Fibroblast of lung (primary cell): ENCODE measurements around the gene ST8SIA4. TPM values are rescaled to one million over a fixed set of nuclear protein-coding genes. Genes with fewer than 3 reads are reported as not detected.

Source experiments
- DNase-seq, 2 donors: peaks; one replicate each; pipeline versions ENCODE4 v3.0.0 to v3.0.0-alpha.2; 2010; ENCODE audit warnings: low read depth in 2 of 2
- H2AFZ ChIP-seq: 2 replicates; pipeline ENCODE4 v1.5.1; 2012; ENCODE audit warnings: low read length, control low read depth, inconsistent platforms
- H3K27ac ChIP-seq: 2 replicates; pipeline ENCODE4 v1.5.1; 2011; ENCODE audit warnings: low read length, control low read depth; ENCODE audit not compliant: insufficient read depth
- H3K27me3 ChIP-seq: 2 replicates; pipeline ENCODE4 v1.5.1; 2011; ENCODE audit warnings: mild to moderate bottlenecking, low read length; ENCODE audit not compliant: control insufficient read depth, insufficient read depth
- H3K36me3 ChIP-seq: 2 replicates; pipeline ENCODE4 v1.5.1; 2011; ENCODE audit warnings: low read length; ENCODE audit not compliant: control insufficient read depth, insufficient read depth
- H3K4me1 ChIP-seq: 2 replicates; pipeline ENCODE4 v1.5.1; 2011; ENCODE audit warnings: low read length; ENCODE audit not compliant: control insufficient read depth, insufficient read depth; ENCODE audit errors: extremely low read depth
- H3K4me2 ChIP-seq: 2 replicates; pipeline ENCODE4 v1.5.1; 2011; ENCODE audit warnings: low read length, control low read depth; ENCODE audit not compliant: insufficient read depth; ENCODE audit errors: extremely low read depth
- H3K4me3 ChIP-seq, 4 experiments: fragments of 200-600 bp in 1 of 4; sonication (generic) in 1 of 4; replicated peaks in 1 of 4; 2 replicates each; pipeline ENCODE4 v1.5.1; 2011 to 2016; ENCODE audit warnings: low read length in 4 of 4, low read depth in 3 of 4, mild to moderate bottlenecking in 3 of 4, control low read depth in 2 of 4, inconsistent platforms in 1 of 4, mixed read lengths in 1 of 4; ENCODE audit not compliant: insufficient read depth in 1 of 4; ENCODE audit errors: control extremely low read depth in 1 of 4
- H3K79me2 ChIP-seq: 2 replicates; pipeline ENCODE4 v1.5.1; 2012; ENCODE audit warnings: mild to moderate bottlenecking, low read length, inconsistent platforms; ENCODE audit not compliant: control insufficient read depth, insufficient read depth
- H3K9ac ChIP-seq: 2 replicates; pipeline ENCODE4 v1.5.1; 2011; ENCODE audit warnings: mild to moderate bottlenecking, low read length, control low read depth; ENCODE audit not compliant: insufficient read depth
- H3K9me3 ChIP-seq: 2 replicates; pipeline ENCODE4 v1.5.1; 2012; ENCODE audit warnings: low read depth, low read length; ENCODE audit not compliant: control insufficient read depth, insufficient read depth
- H4K20me1 ChIP-seq: 2 replicates; pipeline ENCODE4 v1.5.1; 2011; ENCODE audit warnings: low read length; ENCODE audit not compliant: control insufficient read depth, insufficient read depth; ENCODE audit errors: extremely low read depth
- EZH2 ChIP-seq: IDR thresholded peaks from 2 replicates; pipeline ENCODE4 v1.5.1; 2012; ENCODE audit warnings: low read length, control low read depth, mild to moderate bottlenecking; ENCODE audit errors: missing control alignments
- polyA plus RNA-seq, 2 donors: library from polyadenylated mRNA; depleted of rRNA in 1 of 2; stranded (reverse) in 1 of 2; unstranded in 1 of 2; fragments of >200 nt; gene quantifications; 2 replicates each; pipeline ENCODE4 v1.2.1, GENCODE V29; 2011 to 2012; ENCODE audit warnings: missing spikeins in 1 of 2
- total RNA-seq: library from RNA; depleted of rRNA; stranded (reverse); fragments of >200 nt; gene quantifications from 2 replicates; pipeline ENCODE4 v1.2.1, GENCODE V29; 2014
- TF ChIP-seq, protein P1 (sequence below), 2 donors: IDR thresholded peaks in 1 of 2; conservative IDR thresholded peaks in 1 of 2; 1 replicate in 1 of 2; 2 replicates in 1 of 2; pipeline ENCODE4 v1.5.1; 2011 to 2012; ENCODE audit warnings: low read length in 2 of 2, control low read depth in 1 of 2, inconsistent platforms in 1 of 2, low read depth in 1 of 2, mild to moderate bottlenecking in 1 of 2

Gene ST8SIA4
- total and polyA plus RNA-seq, 2 donors (not counting 1 experiment from before 2014, with no cell fraction given): 0.02 to 0.33 TPM

DNA sequence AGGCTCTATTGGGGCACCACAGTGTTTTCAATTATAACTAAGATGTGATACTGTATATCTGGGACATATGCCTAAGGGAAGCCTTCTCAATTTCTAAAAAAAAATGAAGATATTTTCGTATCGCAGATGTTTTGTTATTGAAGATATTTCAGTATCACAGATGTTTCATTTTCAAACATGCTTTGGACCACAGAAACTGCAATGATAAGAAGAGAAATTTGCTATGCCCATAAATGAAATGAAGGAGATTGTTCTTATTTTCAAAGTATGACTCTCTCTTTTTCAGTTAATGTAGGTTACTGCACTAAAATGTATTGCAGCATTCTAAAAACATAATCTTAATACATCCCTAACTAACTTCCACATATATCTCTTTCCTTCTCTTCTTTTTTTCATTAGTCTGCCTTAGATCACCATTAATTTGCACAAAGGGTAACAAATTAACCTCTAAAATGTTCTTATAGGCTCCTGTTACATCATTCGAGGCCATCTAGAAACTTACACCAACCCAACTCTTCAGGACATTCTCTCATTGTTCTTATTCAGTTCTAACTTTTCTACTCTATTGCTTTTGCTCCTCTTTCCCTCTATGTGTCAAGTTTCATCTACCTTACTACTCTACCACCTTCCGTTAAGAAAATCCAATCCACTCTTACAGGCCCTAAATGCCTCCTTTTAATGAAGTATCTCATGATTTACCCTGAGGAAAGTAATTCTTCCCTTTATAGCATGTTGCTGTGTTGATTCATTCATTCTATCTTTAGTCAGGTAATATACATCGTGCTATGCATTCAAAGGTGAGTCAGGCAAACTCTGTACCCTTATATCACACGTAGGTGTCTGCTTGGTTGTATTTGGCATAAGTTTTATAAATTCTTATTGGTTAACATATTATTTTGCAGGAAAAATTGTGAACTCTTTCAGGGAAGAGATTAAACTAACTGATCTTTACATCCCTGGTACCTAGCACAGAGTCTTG, 70.5 kb downstream of the ST8SIA4 start:
- Histone ChIP-seq H3K27ac (no peak overlapping the region), H3K4me1 (no peaks in the 10 kb centered on the region), H3K9me3 (no peaks in the 10 kb centered on the region), H3K9ac (no peak overlapping the region), H4K20me1 (no peaks in the 10 kb centered on the region), H2AFZ (no peak overlapping the region), H3K4me3 (no peak overlapping the region), H3K36me3 (no peaks in the 10 kb centered on the region), H3K27me3 (no peaks in the 10 kb centered on the region), H3K79me2 (no peaks in the 10 kb centered on the region), H3K4me2 (no peak overlapping the region)
- no peak for DNase-seq
- TF ChIP-seq, protein P1, sequence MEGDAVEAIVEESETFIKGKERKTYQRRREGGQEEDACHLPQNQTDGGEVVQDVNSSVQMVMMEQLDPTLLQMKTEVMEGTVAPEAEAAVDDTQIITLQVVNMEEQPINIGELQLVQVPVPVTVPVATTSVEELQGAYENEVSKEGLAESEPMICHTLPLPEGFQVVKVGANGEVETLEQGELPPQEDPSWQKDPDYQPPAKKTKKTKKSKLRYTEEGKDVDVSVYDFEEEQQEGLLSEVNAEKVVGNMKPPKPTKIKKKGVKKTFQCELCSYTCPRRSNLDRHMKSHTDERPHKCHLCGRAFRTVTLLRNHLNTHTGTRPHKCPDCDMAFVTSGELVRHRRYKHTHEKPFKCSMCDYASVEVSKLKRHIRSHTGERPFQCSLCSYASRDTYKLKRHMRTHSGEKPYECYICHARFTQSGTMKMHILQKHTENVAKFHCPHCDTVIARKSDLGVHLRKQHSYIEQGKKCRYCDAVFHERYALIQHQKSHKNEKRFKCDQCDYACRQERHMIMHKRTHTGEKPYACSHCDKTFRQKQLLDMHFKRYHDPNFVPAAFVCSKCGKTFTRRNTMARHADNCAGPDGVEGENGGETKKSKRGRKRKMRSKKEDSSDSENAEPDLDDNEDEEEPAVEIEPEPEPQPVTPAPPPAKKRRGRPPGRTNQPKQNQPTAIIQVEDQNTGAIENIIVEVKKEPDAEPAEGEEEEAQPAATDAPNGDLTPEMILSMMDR (conservative IDR thresholded peaks at IDR 0.05 in 1 of 2, IDR thresholded peaks at IDR 0.05 in 1 of 2; ENCODE audit: low read depth in 1 of 2, low read length in 2 of 2): no peak
- no peak for TF ChIP-seq EZH2

DNA sequence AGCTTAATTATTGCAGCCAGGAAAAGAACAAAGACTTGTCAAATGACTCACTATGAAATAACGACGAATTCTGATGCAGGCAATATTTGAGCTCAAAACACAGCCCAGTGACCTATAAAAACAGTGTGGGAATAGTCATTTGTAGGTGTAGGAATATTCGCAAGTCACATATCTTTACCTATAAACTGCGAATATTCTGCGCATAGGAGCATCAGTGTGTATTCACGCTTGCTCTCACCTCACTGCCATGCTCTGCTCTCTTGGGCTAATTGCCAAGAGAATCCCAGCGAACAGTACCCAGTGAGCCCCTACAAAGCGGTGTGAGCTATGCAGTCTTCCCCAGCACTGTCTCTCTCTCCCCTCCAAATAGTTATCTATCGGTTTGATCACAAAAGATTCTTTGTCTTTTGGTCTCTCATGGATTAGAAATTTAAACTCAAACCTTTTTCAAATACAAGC, 74.2 kb downstream of the ST8SIA4 start:
- no peak overlapping the region for H2AFZ ChIP-seq
- no peaks in the 10 kb centered on the region for H3K9me3 ChIP-seq
- H3K79me2 ChIP-seq: no peaks in the 10 kb centered on the region
- DNase-seq: peak in 1 of 2 donors; percentile 25
- no peaks in the 10 kb centered on the region for H4K20me1 ChIP-seq
- H3K4me3 ChIP-seq: no peak overlapping the region
- no peak for TF ChIP-seq EZH2
- TF ChIP-seq, protein P1 (conservative IDR thresholded peaks at IDR 0.05 in 1 of 2, IDR thresholded peaks at IDR 0.05 in 1 of 2; ENCODE audit: low read depth in 1 of 2, low read length in 2 of 2): no peak
- H3K36me3 ChIP-seq: no peaks in the 10 kb centered on the region
- no peaks in the 10 kb centered on the region for H3K4me1 ChIP-seq
- no peak overlapping the region for H3K9ac ChIP-seq
- no peak overlapping the region for H3K27ac ChIP-seq
- H3K27me3 ChIP-seq: no peaks in the 10 kb centered on the region
- H3K4me2 ChIP-seq: no peak overlapping the region

DNA sequence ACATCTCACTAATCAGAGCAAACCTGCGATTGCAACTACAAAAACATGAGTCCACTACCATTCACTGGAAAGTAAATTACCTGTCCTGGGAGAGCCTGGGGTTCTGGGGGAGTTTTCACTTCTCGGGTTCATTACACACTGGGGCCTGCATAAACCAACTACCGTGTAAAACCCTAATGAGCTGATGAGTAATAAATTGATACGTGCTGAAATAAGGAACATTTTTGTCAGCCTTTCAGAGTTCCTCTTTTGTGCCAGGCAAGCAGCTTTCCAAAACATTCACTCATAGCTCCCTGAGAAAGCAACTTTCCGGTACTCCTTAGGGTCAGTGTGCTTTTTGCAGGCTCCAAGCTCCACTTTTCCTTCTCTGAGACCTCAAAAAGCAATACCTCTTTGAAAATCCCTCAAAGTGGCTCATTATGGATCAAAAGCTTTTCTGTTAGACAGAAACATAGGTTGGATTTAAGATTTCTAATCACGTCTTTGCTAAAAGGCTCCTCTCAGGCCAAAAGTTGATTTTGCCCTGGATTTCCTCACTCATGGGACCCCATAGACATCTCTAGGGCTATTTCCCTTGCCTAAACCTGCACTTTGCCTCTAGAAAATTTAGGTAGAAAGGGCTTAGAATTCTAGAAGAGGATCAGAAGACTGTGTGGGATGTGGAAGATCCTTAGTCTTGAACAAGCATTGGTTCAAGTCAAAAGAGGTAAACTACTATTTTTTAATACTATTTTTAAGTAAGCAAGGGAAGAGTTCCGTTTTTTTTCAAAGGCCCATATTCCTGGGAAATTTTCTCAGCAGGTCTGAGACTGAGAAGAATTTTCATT, 74.8 kb downstream of the ST8SIA4 start:
- no peak overlapping the region for H3K4me3 ChIP-seq
- DNase-seq: peak in 1 of 2 donors; percentile 16

More for the DNA sequence above, 74.8 kb downstream of the ST8SIA4 start:
- Histone ChIP-seq H3K27ac (no peak overlapping the region), H4K20me1 (no peaks in the 10 kb centered on the region), H3K79me2 (no peaks in the 10 kb centered on the region), H3K4me2 (no peak overlapping the region), H3K36me3 (no peaks in the 10 kb centered on the region), H3K4me1 (no peaks in the 10 kb centered on the region), H3K9me3 (no peaks in the 10 kb centered on the region), H3K9ac (no peak overlapping the region), H3K27me3 (no peaks in the 10 kb centered on the region), H2AFZ (no peak overlapping the region)
- no peak for TF ChIP-seq EZH2
- TF ChIP-seq, protein P1 (conservative IDR thresholded peaks at IDR 0.05 in 1 of 2, IDR thresholded peaks at IDR 0.05 in 1 of 2; ENCODE audit: low read depth in 1 of 2, low read length in 2 of 2): no peak
